HepG2 (cell line): ENCODE data around the gene MRPL18. TPM values are rescaled to one million over a fixed set of nuclear protein-coding genes. Genes with fewer than 3 reads are reported as not detected.

Experiments
- ATAC-seq: fragments of 200-7000 bp; cut with Tn5 transposase; 3 replicates; pipeline ENCODE4 v1.9.1; 2020; ENCODE audit warnings: mild to moderate bottlenecking, moderate library complexity
- BruUV-seq: library from RNA; stranded (reverse); fragments of 400-500 nt; replicated peaks from 2 replicates; lab custom pipeline; 2021; lab: Mats Ljungman, UMichigan
- CTCF ChIA-PET: fragments of 300-600 bp; formaldehyde crosslinking; extraction: SDS; loops from one replicate; lab custom pipeline; 2021; ENCODE audit warnings: low total read pairs, inconsistent platforms, low intra/inter-chr PET ratio; lab: Yijun Ruan, JAX
- POLR2A ChIA-PET: fragments of 350-600 bp; sonication (Branson Sonifier 250); formaldehyde crosslinking; loops from one replicate; lab custom pipeline; 2020; ENCODE audit warnings: antibody characterized with exemption, inconsistent platforms; lab: Yijun Ruan, JAX
- DNase-seq: peaks from one replicate; pipeline ENCODE4 v3.0.0-alpha.2; 2015; ENCODE audit warnings: low spot score
- FAIRE-seq: peaks from 3 replicates; lab custom pipeline; 2011; peaks lifted over from hg19 to GRCh38; lab: Jason Lieb, UNC
- H2AFZ ChIP-seq: one replicate; pipeline ENCODE4 v1.6.1; 2011; ENCODE audit warnings: low read length, inconsistent platforms
- H3K27ac ChIP-seq: fragments of 300-600 bp; 3 replicates; pipeline ENCODE4 v1.8.0; 2011; ENCODE audit warnings: mixed run types, mild to moderate bottlenecking, mixed read lengths, low read length, inconsistent platforms; ENCODE audit not compliant: insufficient read depth; ENCODE audit errors: extremely low read length
- H3K27me3 ChIP-seq, 2 experiments: fragments of 200-600 bp in 1 of 2; 2 replicates in 1 of 2; 3 replicates in 1 of 2; pipeline versions ENCODE4 v1.6.0 to v1.8.0; 2011; ENCODE audit warnings: low read length in 2 of 2, mild to moderate bottlenecking in 2 of 2, moderate library complexity in 2 of 2, inconsistent platforms in 1 of 2; ENCODE audit not compliant: insufficient read depth in 2 of 2, control insufficient read depth in 1 of 2
- H3K36me3 ChIP-seq, 2 experiments: fragments of 200-600 bp in 1 of 2; replicated peaks in 1 of 2; 2 replicates in 1 of 2; 3 replicates in 1 of 2; pipeline versions ENCODE4 v1.5.1 to v1.8.0; 2011; ENCODE audit warnings: low read length in 2 of 2, inconsistent platforms in 1 of 2; ENCODE audit not compliant: insufficient read depth in 2 of 2, control insufficient read depth in 1 of 2
- H3K4me1 ChIP-seq: 2 replicates; pipeline ENCODE4 v1.5.1; 2012; ENCODE audit warnings: low read length, inconsistent platforms; ENCODE audit not compliant: insufficient read depth
- H3K4me2 ChIP-seq: 2 replicates; pipeline ENCODE4 v1.6.0; 2011; ENCODE audit warnings: low read depth, low read length, inconsistent platforms
- H3K4me3 ChIP-seq, 3 experiments: fragments of 200-600 bp in 1 of 3; sonication (generic), shearing (Covaris generic) in 1 of 3; replicated peaks in 1 of 3; 2 replicates each; pipeline ENCODE4 v1.5.1; 2011 to 2016; ENCODE audit warnings: low read length in 3 of 3, inconsistent platforms in 2 of 3, low read depth in 2 of 3, mild to moderate bottlenecking in 2 of 3, control low read depth in 1 of 3, mixed read lengths in 1 of 3; ENCODE audit not compliant: insufficient read depth in 1 of 3
- H3K79me2 ChIP-seq: one replicate; pipeline ENCODE4 v1.6.1; 2011; ENCODE audit warnings: low read length, inconsistent platforms; ENCODE audit not compliant: insufficient read depth
- H3K9ac ChIP-seq: 2 replicates; pipeline ENCODE4 v1.6.0; 2011; ENCODE audit warnings: mild to moderate bottlenecking, low read depth, low read length, inconsistent platforms; ENCODE audit not compliant: insufficient read depth
- H3K9me3 ChIP-seq: 2 replicates; pipeline ENCODE4 v1.5.1; 2012; ENCODE audit warnings: mild to moderate bottlenecking, low read length
- H4K20me1 ChIP-seq: 2 replicates; pipeline ENCODE4 v1.6.0; 2011; ENCODE audit warnings: inconsistent platforms, mild to moderate bottlenecking, low read length, moderate library complexity; ENCODE audit not compliant: insufficient read depth
- BRCA1 ChIP-seq: sonication (generic); formaldehyde crosslinking; IDR thresholded peaks from 2 replicates; pipeline ENCODE4 v1.4.0; 2020; ENCODE audit warnings: missing genetic modification reagents
- CC2D1A ChIP-seq: sonication (generic); formaldehyde crosslinking; IDR thresholded peaks from 2 replicates; pipeline ENCODE4 v1.8.1; 2023; ENCODE audit warnings: mild to moderate bottlenecking, missing genetic modification reagents
- CHD2 ChIP-seq: IDR thresholded peaks from 2 replicates; pipeline ENCODE4 v1.6.1; 2011; ENCODE audit warnings: low read depth, low read length, improper control_type of control experiment
- DZIP1 ChIP-seq: sonication (generic); formaldehyde crosslinking; IDR thresholded peaks from 2 replicates; pipeline ENCODE4 v1.5.0; 2020; ENCODE audit warnings: mild to moderate bottlenecking, missing genetic modification reagents
- HDAC2 ChIP-seq: sonication (generic); formaldehyde crosslinking; IDR thresholded peaks from 2 replicates; pipeline ENCODE4 v1.4.0; 2020; ENCODE audit warnings: missing genetic modification reagents
- KLF6 ChIP-seq: IDR thresholded peaks from 2 replicates; pipeline ENCODE4 v1.8.0; 2016; ENCODE audit warnings: missing biosample characterization, missing genetic modification reagents
- TEF ChIP-seq: sonication (generic); formaldehyde crosslinking; IDR thresholded peaks from 2 replicates; pipeline ENCODE4 v1.5.0; 2020; ENCODE audit warnings: missing genetic modification reagents
- THAP9 ChIP-seq: sonication (generic); formaldehyde crosslinking; IDR thresholded peaks from 2 replicates; pipeline ENCODE4; 2020; ENCODE audit warnings: missing genetic modification reagents, mild to moderate bottlenecking, borderline replicate concordance
- ZNF205 ChIP-seq: IDR thresholded peaks from 2 replicates; pipeline ENCODE4 v1.6.1; 2018; ENCODE audit warnings: missing biosample characterization, missing genetic modification reagents
- ZNF580 ChIP-seq: IDR thresholded peaks from 2 replicates; pipeline ENCODE4 v1.6.1; 2016; ENCODE audit warnings: low read depth, borderline replicate concordance
- ZNF749 ChIP-seq: sonication (generic); formaldehyde crosslinking; IDR thresholded peaks from 2 replicates; pipeline ENCODE4 v1.8.0; 2022; ENCODE audit warnings: mild to moderate bottlenecking, missing genetic modification reagents, moderate library complexity, borderline replicate concordance
- WGBS: methylation state at CpG from one replicate; pipeline ENCODE4 v1.1.6; 2017; ENCODE audit warnings: low lambda C conversion rate; 5-methylcytosine and 5-hydroxymethylcytosine counted together
- in situ Hi-C: cut with HindIII; loops from 2 replicates; pipeline ENCODE4 v1.10.0; 2017; ENCODE audit warnings: low pct_unique_long_range_greater_than_20kb; ENCODE audit not compliant: extremely low pct_ligation_motif_present
- intact Hi-C: fragments of 100-400 bp; cut with micrococcal nuclease; formaldehyde crosslinking; loops from one replicate; pipeline ENCODE4 v1.10.0; 2022; ENCODE audit not compliant: unreplicated experiment
- polyA plus RNA-seq, 8 experiments: library from polyadenylated mRNA; depleted of rRNA in 3 of 8; stranded (reverse) in 7 of 8; unstranded in 1 of 8; fragments of >200 nt; fragmentation: Illumina TruSeq in 4 of 8; extraction: Trizol in 4 of 8; gene quantifications; 2 replicates each; pipeline versions ENCODE4 v1.2.1 to v1.2.3, GENCODE V29; 2011 to 2016; ENCODE audit warnings: low read depth in 4 of 8, missing spikeins in 1 of 8, mixed read lengths in 1 of 8; ENCODE audit not compliant: insufficient read depth in 1 of 8
- total RNA-seq, 5 experiments: library from RNA; depleted of rRNA; stranded (reverse); fragments of >200 nt; fragmentation: Illumina TruSeq; extraction: Trizol; gene quantifications; 2 replicates each; pipeline ENCODE4 v1.2.3, GENCODE V29; 2016; ENCODE audit warnings: low read depth in 1 of 5
- TF ChIP-seq, protein P1 (sequence below): sonication (generic); formaldehyde crosslinking; IDR thresholded peaks from 2 replicates; pipeline ENCODE4 v1.4.0; 2020; ENCODE audit warnings: missing genetic modification reagents

MRPL18 gene
- total and polyA plus RNA-seq, 2 of the 13 experiments (the other 11 are each of a cell fraction or from before 2014, with no cell fraction given), result 85.6 to 176 TPM

GRCh38 chr6:159838020-159838744, 47.9 kb downstream of the MRPL18 start:
- FAIRE-seq (no peak), DNase-seq (no peak), ATAC-seq (no peak)
- Histone ChIP-seq H3K4me3 (no peak overlapping the region), H3K79me2 (no peaks in the 10 kb centered on the region), H3K4me2 (no peak overlapping the region), H3K27ac (no peak overlapping the region), H4K20me1 (no peaks in the 10 kb centered on the region), H3K36me3 (no peaks in the 10 kb centered on the region), H3K27me3 (peaks cover 2 to 34% of the 10 kb centered on the region in 2 experiments; a peak in 4 of 5 replicates), H2AFZ (no peak overlapping the region), H3K9ac (no peak overlapping the region), H3K9me3 (no peaks in the 10 kb centered on the region), H3K4me1 (no peaks in the 10 kb centered on the region)
- intact Hi-C loops (no loop called here), in situ Hi-C loops (no loop called here)
- 42% methylated on average over 7 of the region's 7 CpGs for WGBS
- CTCF ChIA-PET, result no interaction called here
- POLR2A ChIA-PET, result no interaction called here
- no TSS peak for BruUV-seq
- TF ChIP-seq ZNF205 (CRISPR knock-in tag) (no peak), THAP9 (CRISPR knock-in tag) (no peak), TEF (CRISPR knock-in tag) (no peak), ZNF749 (CRISPR knock-in tag) (no peak), HDAC2 (CRISPR knock-in tag) (no peak), CC2D1A (no peak), KLF6 (no peak), BRCA1 (CRISPR knock-in tag) (no peak), ZNF580 (CRISPR knock-in tag) (no peak), DZIP1 (no peak), CHD2 (no peak)
- TF ChIP-seq, protein P1, sequence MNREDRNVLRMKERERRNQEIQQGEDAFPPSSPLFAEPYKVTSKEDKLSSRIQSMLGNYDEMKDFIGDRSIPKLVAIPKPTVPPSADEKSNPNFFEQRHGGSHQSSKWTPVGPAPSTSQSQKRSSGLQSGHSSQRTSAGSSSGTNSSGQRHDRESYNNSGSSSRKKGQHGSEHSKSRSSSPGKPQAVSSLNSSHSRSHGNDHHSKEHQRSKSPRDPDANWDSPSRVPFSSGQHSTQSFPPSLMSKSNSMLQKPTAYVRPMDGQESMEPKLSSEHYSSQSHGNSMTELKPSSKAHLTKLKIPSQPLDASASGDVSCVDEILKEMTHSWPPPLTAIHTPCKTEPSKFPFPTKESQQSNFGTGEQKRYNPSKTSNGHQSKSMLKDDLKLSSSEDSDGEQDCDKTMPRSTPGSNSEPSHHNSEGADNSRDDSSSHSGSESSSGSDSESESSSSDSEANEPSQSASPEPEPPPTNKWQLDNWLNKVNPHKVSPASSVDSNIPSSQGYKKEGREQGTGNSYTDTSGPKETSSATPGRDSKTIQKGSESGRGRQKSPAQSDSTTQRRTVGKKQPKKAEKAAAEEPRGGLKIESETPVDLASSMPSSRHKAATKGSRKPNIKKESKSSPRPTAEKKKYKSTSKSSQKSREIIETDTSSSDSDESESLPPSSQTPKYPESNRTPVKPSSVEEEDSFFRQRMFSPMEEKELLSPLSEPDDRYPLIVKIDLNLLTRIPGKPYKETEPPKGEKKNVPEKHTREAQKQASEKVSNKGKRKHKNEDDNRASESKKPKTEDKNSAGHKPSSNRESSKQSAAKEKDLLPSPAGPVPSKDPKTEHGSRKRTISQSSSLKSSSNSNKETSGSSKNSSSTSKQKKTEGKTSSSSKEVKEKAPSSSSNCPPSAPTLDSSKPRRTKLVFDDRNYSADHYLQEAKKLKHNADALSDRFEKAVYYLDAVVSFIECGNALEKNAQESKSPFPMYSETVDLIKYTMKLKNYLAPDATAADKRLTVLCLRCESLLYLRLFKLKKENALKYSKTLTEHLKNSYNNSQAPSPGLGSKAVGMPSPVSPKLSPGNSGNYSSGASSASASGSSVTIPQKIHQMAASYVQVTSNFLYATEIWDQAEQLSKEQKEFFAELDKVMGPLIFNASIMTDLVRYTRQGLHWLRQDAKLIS, result no peak
